GM12878 (cell line): ENCODE measurements around the gene MEGF6. TPM values are rescaled to one million over a fixed set of nuclear protein-coding genes. Genes with fewer than 3 reads are reported as not detected.

ENCODE experiments used
- ATAC-seq: fragments of 200-7000 bp; cut with Tn5 transposase; 3 replicates; pipeline ENCODE4 v1.9.1; 2020; ENCODE audit warnings: mild to moderate bottlenecking, moderate library complexity
- BruUV-seq: library from RNA; stranded (reverse); fragments of 400-500 nt; replicated peaks from 2 replicates; lab custom pipeline; 2021; lab: Mats Ljungman, UMichigan
- CTCF ChIA-PET: fragments of 300-600 bp; sonication (Branson Sonifier 250); formaldehyde crosslinking; extraction: SDS; loops from one replicate; lab custom pipeline; 2021; ENCODE audit warnings: inconsistent platforms; lab: Yijun Ruan, JAX
- POLR2A ChIA-PET: fragments of 350-600 bp; formaldehyde crosslinking; extraction: SDS; loops from one replicate; lab custom pipeline; 2021; ENCODE audit warnings: inconsistent platforms; lab: Charles Lee
- RAD21 ChIA-PET: fragments of 300-600 bp; sonication (Branson Sonifier 250); formaldehyde crosslinking; loops from one replicate; lab custom pipeline; 2023; ENCODE audit warnings: antibody characterized with exemption; ENCODE audit not compliant: unreplicated experiment; lab: Charles Lee
- SMC1A ChIA-PET: fragments of 300-600 bp; sonication (Branson Sonifier 250); formaldehyde crosslinking; loops from one replicate; lab custom pipeline; 2023; ENCODE audit not compliant: unreplicated experiment, uncharacterized antibody; lab: Charles Lee
- DNase-seq: peaks from one replicate; pipeline ENCODE4 v3.0.0-alpha.2; 2011; ENCODE audit warnings: low read depth, low spot score
- FAIRE-seq: peaks from 3 replicates; lab custom pipeline; 2011; peaks lifted over from hg19 to GRCh38; lab: Jason Lieb, UNC
- H2AFZ ChIP-seq: 2 replicates; pipeline ENCODE4 v1.6.0; 2011; ENCODE audit warnings: low read depth, low read length, control low read depth; ENCODE audit not compliant: control insufficient read depth
- H3K27ac ChIP-seq: 2 replicates; pipeline ENCODE4 v1.5.1; 2011; ENCODE audit warnings: control low read depth; ENCODE audit not compliant: control insufficient read depth, insufficient read depth
- H3K27me3 ChIP-seq, 2 experiments: replicated peaks in 1 of 2; 2 replicates each; pipeline versions ENCODE4 v1.6.0 to v1.6.1; 2011; ENCODE audit warnings: low read length in 1 of 2; ENCODE audit not compliant: control insufficient read depth in 2 of 2, insufficient read depth in 2 of 2
- H3K36me3 ChIP-seq, 2 experiments: 2 replicates each; pipeline ENCODE4 v1.5.1; 2011; ENCODE audit warnings: low read length in 1 of 2; ENCODE audit not compliant: control insufficient read depth in 2 of 2, insufficient read depth in 2 of 2
- H3K4me1 ChIP-seq: 2 replicates; pipeline ENCODE4 v1.6.1; 2011; ENCODE audit warnings: mild to moderate bottlenecking, low read length, moderate library complexity, mixed read lengths; ENCODE audit not compliant: control insufficient read depth, insufficient read depth
- H3K4me2 ChIP-seq: 2 replicates; pipeline ENCODE4 v1.6.0; 2011; ENCODE audit warnings: control low read depth; ENCODE audit not compliant: control insufficient read depth, insufficient read depth
- H3K4me3 ChIP-seq: fragments of 200-600 bp; sonication (generic); 2 replicates; pipeline ENCODE4 v1.5.1; 2016
- H3K79me2 ChIP-seq: 2 replicates; pipeline ENCODE4 v1.6.0; 2011; ENCODE audit warnings: low read length; ENCODE audit not compliant: control insufficient read depth, insufficient read depth
- H3K9ac ChIP-seq: 2 replicates; pipeline ENCODE4 v1.8.0; 2011; ENCODE audit warnings: low read length, control low read depth, mixed read lengths; ENCODE audit not compliant: control insufficient read depth, insufficient read depth
- H3K9me3 ChIP-seq: replicated peaks from 3 replicates; pipeline ENCODE4 v1.5.1; 2011; ENCODE audit warnings: mild to moderate bottlenecking, low read length; ENCODE audit not compliant: control insufficient read depth, insufficient read depth
- H4K20me1 ChIP-seq: 2 replicates; pipeline ENCODE4 v1.6.0; 2011; ENCODE audit not compliant: control insufficient read depth, insufficient read depth
- ATF7 ChIP-seq: fragments of 450-650 bp; IDR thresholded peaks from 2 replicates; pipeline ENCODE4 v1.6.1; 2016; ENCODE audit warnings: low read depth, mild to moderate bottlenecking
- DPF2 ChIP-seq: fragments of 450-650 bp; IDR thresholded peaks from 2 replicates; pipeline ENCODE4 v1.6.1; 2017; ENCODE audit warnings: mild to moderate bottlenecking
- E2F8 ChIP-seq: fragments of 450-650 bp; IDR thresholded peaks from 2 replicates; pipeline ENCODE4 v1.6.1; 2018; ENCODE audit warnings: mild to moderate bottlenecking, low read depth, moderate library complexity; ENCODE audit not compliant: partially characterized antibody
- ETV6 ChIP-seq, 2 experiments: fragments of 450-650 bp in 1 of 2; IDR thresholded peaks in 1 of 2; conservative IDR thresholded peaks in 1 of 2; 2 replicates each; pipeline ENCODE4 v1.6.1; 2014; ENCODE audit warnings: antibody characterized with exemption in 1 of 2, borderline replicate concordance in 1 of 2, low read depth in 1 of 2, mild to moderate bottlenecking in 1 of 2, moderate library complexity in 1 of 2
- MTA3 ChIP-seq: IDR thresholded peaks from 2 replicates; pipeline ENCODE4 v1.6.1; 2012; ENCODE audit warnings: low read length, inconsistent platforms, borderline replicate concordance
- NR2F1 ChIP-seq: fragments of 450-650 bp; conservative IDR thresholded peaks from 2 replicates; pipeline ENCODE4 v1.6.1; 2017; ENCODE audit warnings: mild to moderate bottlenecking
- POLR2A ChIP-seq: IDR thresholded peaks from 2 replicates; pipeline ENCODE4 v1.6.1; 2011; ENCODE audit warnings: low read depth, mild to moderate bottlenecking, low read length
- RBBP5 ChIP-seq: fragments of 200-600 bp; sonication (generic); conservative IDR thresholded peaks from 2 replicates; pipeline ENCODE4 v1.6.1; 2016
- YBX1 ChIP-seq: fragments of 450-650 bp; IDR thresholded peaks from 2 replicates; pipeline ENCODE4 v1.6.1; 2016; ENCODE audit warnings: antibody characterized with exemption
- ZBED1 ChIP-seq: IDR thresholded peaks from 2 replicates; pipeline ENCODE4 v1.6.1; 2016; ENCODE audit warnings: borderline replicate concordance
- ZNF687 ChIP-seq: fragments of 450-650 bp; IDR thresholded peaks from 2 replicates; pipeline ENCODE4 v1.6.1; 2017; ENCODE audit warnings: mild to moderate bottlenecking, moderate library complexity
- WGBS: methylation state at CpG from one replicate; pipeline ENCODE4 v1.1.6; 2016; ENCODE audit warnings: low lambda C conversion rate; ENCODE audit not compliant: insufficient replicate concordance, insufficient coverage; ENCODE audit errors: missing lambda C conversion rate; 5-methylcytosine and 5-hydroxymethylcytosine counted together
- in situ Hi-C: fragments of 300-500 bp; cut with MboI; formaldehyde crosslinking; loops from 9 replicates; pipeline ENCODE4 v1.14.3; 2018; ENCODE audit warnings: mixed read lengths
- intact Hi-C: fragments of 100-400 bp; cut with micrococcal nuclease; formaldehyde crosslinking; loops from one replicate; pipeline ENCODE4 v1.14.2; 2022; ENCODE audit not compliant: unreplicated experiment
- polyA plus RNA-seq, 11 experiments: library from polyadenylated mRNA; depleted of rRNA in 4 of 11; unstranded in 6 of 11; stranded (reverse) in 5 of 11; fragments of >200 nt; fragmentation: Nextera tagmentation in 4 of 11; fragmentation: Illumina TruSeq in 1 of 11; extraction: Ambion mirVana in 4 of 11; extraction: Trizol in 1 of 11; gene quantifications; 1 replicate in 1 of 11; 2 replicates in 10 of 11; pipeline versions ENCODE4 v1.2.1 to v1.2.3, GENCODE V29; 2011 to 2016; ENCODE audit warnings: inconsistent platforms in 2 of 11, missing spikeins in 2 of 11, low read depth in 1 of 11
- total RNA-seq, 4 experiments: library from RNA; depleted of rRNA in 3 of 4; stranded (reverse); fragments of >200 nt in 3 of 4; fragmentation: Illumina TruSeq in 1 of 4; extraction: Trizol in 1 of 4; gene quantifications; 2 replicates each; pipeline versions ENCODE4 v1.2.1 to v1.2.3, GENCODE V29; 2013 to 2021

Gene MEGF6
- total and polyA plus RNA-seq, 10 of the 15 experiments (the other 5 are each of a cell fraction or from before 2014, with no cell fraction given) = 0.03 to 0.41 TPM; not detected in 8

- POLR2A ChIA-PET = interaction anchor here (0.5 to 11.3 kb wide), 3 partner anchors 8 to 109 kb away, joined by 3 to 184 read pairs (median 3); no protein-coding TSS in a partner anchor
- SMC1A ChIA-PET = interaction anchor here (1.0 to 1.5 kb wide), 2 partner anchors 8 to 16 kb away, joined by 3 to 5 read pairs; partner anchors contain the start of gene WRAP73
Observed at GRCh38 chr1:3658231-3658615, 46.9 kb upstream of the MEGF6 start.

GRCh38 chr1:3657578-3658230 is 46.4 kb upstream of the MEGF6 start:
- intact Hi-C loops = no loop called here
- Histone ChIP-seq H3K27me3 (no peaks in the 10 kb centered on the region), H3K4me2 (peak overlapping the region; percentile 76), H3K4me1 (peaks cover 52% of the 10 kb centered on the region), H3K9me3 (no peaks in the 10 kb centered on the region), H4K20me1 (no peaks in the 10 kb centered on the region), H3K27ac (peak overlapping the region; percentile 93), H3K79me2 (peaks cover 93% of the 10 kb centered on the region), H3K36me3 (peaks cover 0 to 2% of the 10 kb centered on the region in 2 experiments; a peak in 2 of 4 replicates), H2AFZ (no peak overlapping the region), H3K9ac (peak overlapping the region; percentile 58), H3K4me3 (peak overlapping the region; percentile 58)
- FAIRE-seq (no peak), DNase-seq (no peak), ATAC-seq (no peak)
- POLR2A ChIA-PET = interaction anchor here (0.5 to 11.3 kb wide), 3 partner anchors 9 to 109 kb away, joined by 3 to 184 read pairs (median 3); no protein-coding TSS in a partner anchor
- no TSS peak for BruUV-seq
- RAD21 ChIA-PET = interaction anchor here (1.0 to 3.2 kb wide), 2 partner anchors 14 to 38 kb away, joined by 3 to 42 read pairs; no protein-coding TSS in a partner anchor
- in situ Hi-C loops = no loop called here
- SMC1A ChIA-PET = interaction anchor here (1.0 to 1.5 kb wide), 2 partner anchors 8 to 16 kb away, joined by 3 to 5 read pairs; partner anchors contain the start of gene WRAP73
- CTCF ChIA-PET = interaction anchor here (1.0 kb wide), 1 partner anchor 9 kb away, joined by 3 read pairs; no protein-coding TSS in a partner anchor
- WGBS = 92% methylated on average over 26 of the region's 26 CpGs
- TF ChIP-seq E2F8 = no peak
- no peak for TF ChIP-seq ETV6 (conservative IDR thresholded peaks at IDR 0.05 in 1 of 2, IDR thresholded peaks at IDR 0.05 in 1 of 2; ENCODE audit: borderline replicate concordance in 1 of 2, low read depth in 1 of 2)
- TF ChIP-seq ZBED1 = no peak
- TF ChIP-seq DPF2 = no peak
- TF ChIP-seq ZNF687 = no peak

More at GRCh38 chr1:3658231-3658615, 46.9 kb upstream of the MEGF6 start:
- DNase-seq = no peak
- ChIA-PET RAD21 (interaction anchor here (1.0 kb wide), 1 partner anchor 39 kb away, joined by 3 read pairs; no protein-coding TSS in a partner anchor), CTCF (interaction anchor here (1.0 kb wide), 1 partner anchor 9 kb away, joined by 3 read pairs; no protein-coding TSS in a partner anchor)
- peaks cover 57% of the 10 kb centered on the region for H3K4me1 ChIP-seq
- in situ Hi-C loops = no loop called here
- TF ChIP-seq ZBED1 (no peak), NR2F1 (no peak), MTA3 (no peak), RBBP5 (no peak), YBX1 (no peak), POLR2A (no peak), ATF7 (no peak)
- H3K36me3 ChIP-seq = peaks cover 0 to 2% of the 10 kb centered on the region in 2 experiments; a peak in 2 of 4 replicates
- no peak overlapping the region for H3K4me3 ChIP-seq
- H3K79me2 ChIP-seq = peaks cover 93% of the 10 kb centered on the region
- WGBS = 97% methylated on average over 14 of the region's 14 CpGs
- peak overlapping the region; percentile 93 for H3K27ac ChIP-seq
- H3K9ac ChIP-seq = no peak overlapping the region
- intact Hi-C loops = no loop called here
- no peak for FAIRE-seq
- no TSS peak for BruUV-seq
- ATAC-seq = no peak
- H2AFZ ChIP-seq = no peak overlapping the region
- peak overlapping the region; percentile 76 for H3K4me2 ChIP-seq
- no peaks in the 10 kb centered on the region for H3K27me3 ChIP-seq
- no peaks in the 10 kb centered on the region for H3K9me3 ChIP-seq
- no peaks in the 10 kb centered on the region for H4K20me1 ChIP-seq
